BE2C (cell line): ENCODE results near the gene CD9.

Experiments
- DNase-seq: peaks from one replicate; pipeline ENCODE4 v3.0.0-alpha.2; 2020
- H3K27me3 ChIP-seq: fragments of 250-450 bp; sonication (Bioruptor Pico); 2 replicates; pipeline ENCODE4 v1.5.1; 2020; ENCODE audit warnings: mild to moderate bottlenecking
- H3K36me3 ChIP-seq: fragments of 250-450 bp; sonication (Bioruptor Pico); 2 replicates; pipeline ENCODE4 v1.5.1; 2020; ENCODE audit warnings: mild to moderate bottlenecking
- H3K4me1 ChIP-seq: fragments of 250-450 bp; sonication (Bioruptor Pico); 2 replicates; pipeline ENCODE4 v1.5.1; 2020
- H3K4me3 ChIP-seq: 2 replicates; pipeline ENCODE4 v1.5.1; 2011; ENCODE audit warnings: low read depth, low read length
- H3K9me3 ChIP-seq: fragments of 250-450 bp; sonication (Bioruptor Pico); 2 replicates; pipeline ENCODE4 v1.5.1; 2020
- TF ChIP-seq, protein P1 (sequence below): IDR thresholded peaks from 2 replicates; pipeline ENCODE4 v1.5.1; 2012; ENCODE audit warnings: mild to moderate bottlenecking, low read depth, low read length

CD9 gene

DNA sequence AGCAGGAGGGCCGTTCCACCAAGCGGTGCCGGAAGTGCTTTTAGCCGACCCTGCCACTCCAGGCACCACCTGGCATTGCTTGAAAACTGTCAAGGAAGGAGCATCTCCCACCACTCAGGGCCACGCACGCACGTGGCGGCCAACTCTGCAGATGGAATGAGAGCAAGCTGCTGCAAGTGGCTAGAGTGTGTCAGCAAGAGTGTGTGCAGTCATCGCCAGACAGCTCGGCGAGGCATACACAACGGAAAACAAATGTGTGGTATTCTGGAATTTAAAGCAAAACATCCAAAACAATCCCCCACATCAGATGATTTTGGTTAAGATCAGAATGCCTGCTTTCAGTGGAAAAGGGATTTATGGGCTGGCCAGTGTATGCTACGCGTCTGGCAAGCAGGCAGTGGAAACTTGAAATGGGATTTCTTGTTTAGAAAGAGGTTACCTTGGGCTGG, 11.2 kb downstream of the CD9 start:
- Histone ChIP-seq H3K9me3 (no peaks in the 10 kb centered on the region), H3K4me3 (no peak overlapping the region), H3K36me3 (no peaks in the 10 kb centered on the region; the same call in 1 of the 2 replicates), H3K4me1 (peaks cover 6% of the 10 kb centered on the region; the same call in 1 of the 2 replicates), H3K27me3 (no peaks in the 10 kb centered on the region)
- TF ChIP-seq, protein P1, sequence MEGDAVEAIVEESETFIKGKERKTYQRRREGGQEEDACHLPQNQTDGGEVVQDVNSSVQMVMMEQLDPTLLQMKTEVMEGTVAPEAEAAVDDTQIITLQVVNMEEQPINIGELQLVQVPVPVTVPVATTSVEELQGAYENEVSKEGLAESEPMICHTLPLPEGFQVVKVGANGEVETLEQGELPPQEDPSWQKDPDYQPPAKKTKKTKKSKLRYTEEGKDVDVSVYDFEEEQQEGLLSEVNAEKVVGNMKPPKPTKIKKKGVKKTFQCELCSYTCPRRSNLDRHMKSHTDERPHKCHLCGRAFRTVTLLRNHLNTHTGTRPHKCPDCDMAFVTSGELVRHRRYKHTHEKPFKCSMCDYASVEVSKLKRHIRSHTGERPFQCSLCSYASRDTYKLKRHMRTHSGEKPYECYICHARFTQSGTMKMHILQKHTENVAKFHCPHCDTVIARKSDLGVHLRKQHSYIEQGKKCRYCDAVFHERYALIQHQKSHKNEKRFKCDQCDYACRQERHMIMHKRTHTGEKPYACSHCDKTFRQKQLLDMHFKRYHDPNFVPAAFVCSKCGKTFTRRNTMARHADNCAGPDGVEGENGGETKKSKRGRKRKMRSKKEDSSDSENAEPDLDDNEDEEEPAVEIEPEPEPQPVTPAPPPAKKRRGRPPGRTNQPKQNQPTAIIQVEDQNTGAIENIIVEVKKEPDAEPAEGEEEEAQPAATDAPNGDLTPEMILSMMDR, result no peak
- no peak for DNase-seq

DNA sequence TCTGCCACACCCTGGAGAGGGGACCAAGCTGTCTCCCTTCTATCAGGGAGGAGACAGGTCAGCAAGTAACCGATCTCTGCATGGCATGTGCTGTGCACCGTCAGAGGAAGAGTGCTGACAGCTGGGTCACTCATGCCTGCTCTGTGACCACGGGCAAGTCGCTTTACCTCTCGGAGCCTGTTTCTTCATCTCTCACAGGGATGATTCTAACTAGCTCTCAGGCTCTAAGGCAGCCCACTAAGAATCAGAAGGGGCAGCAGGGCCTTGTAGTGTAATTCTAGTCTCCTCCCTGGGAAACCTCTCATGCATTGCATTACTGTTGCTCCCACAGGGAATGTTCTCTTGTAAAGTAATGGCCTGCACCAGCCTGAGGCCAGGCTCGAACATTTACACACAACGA, 11.9 kb downstream of the CD9 start:
- Histone ChIP-seq H3K9me3 (no peaks in the 10 kb centered on the region), H3K27me3 (no peaks in the 10 kb centered on the region), H3K36me3 (no peaks in the 10 kb centered on the region; the same call in 1 of the 2 replicates), H3K4me1 (peaks cover 6% of the 10 kb centered on the region; the same call in 1 of the 2 replicates), H3K4me3 (no peak overlapping the region)
- TF ChIP-seq, protein P1, result no peak
- no peak for DNase-seq

DNA sequence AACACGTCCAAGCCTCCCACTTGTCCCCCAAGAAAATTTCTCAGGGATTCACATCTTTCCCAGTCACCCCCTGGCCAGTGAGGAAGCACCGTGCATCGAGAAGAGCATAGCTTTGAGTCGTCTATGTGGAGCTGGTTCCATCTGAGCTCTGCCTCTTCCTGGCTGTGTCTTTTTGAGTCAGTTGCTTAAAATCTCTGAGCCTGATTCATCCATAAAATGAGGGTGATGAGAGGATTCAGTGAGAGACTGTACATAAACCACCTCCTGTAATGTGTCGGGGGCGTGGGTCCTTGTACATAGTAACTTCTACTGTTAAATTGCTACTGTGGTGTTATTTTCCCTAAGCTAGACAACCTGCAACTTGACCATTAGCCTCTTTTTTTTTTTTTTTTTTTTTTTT, 13.8 kb downstream of the CD9 start:
- Histone ChIP-seq H3K4me3 (no peak overlapping the region), H3K4me1 (peaks cover 6% of the 10 kb centered on the region; the same call in 1 of the 2 replicates), H3K9me3 (no peaks in the 10 kb centered on the region), H3K36me3 (no peaks in the 10 kb centered on the region), H3K27me3 (no peaks in the 10 kb centered on the region)
- no peak for DNase-seq
- TF ChIP-seq, protein P1, result no peak

DNA sequence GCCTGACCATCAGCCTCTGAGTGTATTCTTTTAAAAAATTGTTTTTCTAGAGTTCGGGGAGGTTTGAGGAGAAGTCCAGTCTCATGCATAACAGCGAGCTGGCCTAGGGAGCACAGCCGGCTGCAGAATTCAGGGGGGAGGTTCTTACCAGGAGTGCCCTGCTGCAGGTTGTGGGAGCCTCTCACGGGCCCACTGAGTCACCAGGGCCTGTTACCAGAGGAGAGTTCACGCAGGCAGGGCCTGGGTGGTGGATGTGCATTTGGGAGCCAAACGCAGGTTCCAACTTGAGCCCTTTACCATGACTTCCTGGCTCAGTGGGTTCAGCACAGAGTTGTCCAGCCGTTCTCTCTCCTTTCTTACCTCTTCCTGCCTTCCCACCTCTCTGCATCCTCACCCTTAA, 14.4 kb downstream of the CD9 start:
- DNase-seq, result no peak
- Histone ChIP-seq H3K36me3 (no peaks in the 10 kb centered on the region), H3K27me3 (no peaks in the 10 kb centered on the region), H3K4me1 (peaks cover 6% of the 10 kb centered on the region; the same call in 1 of the 2 replicates), H3K9me3 (no peaks in the 10 kb centered on the region), H3K4me3 (no peak overlapping the region)
- TF ChIP-seq, protein P1, result no peak

DNA sequence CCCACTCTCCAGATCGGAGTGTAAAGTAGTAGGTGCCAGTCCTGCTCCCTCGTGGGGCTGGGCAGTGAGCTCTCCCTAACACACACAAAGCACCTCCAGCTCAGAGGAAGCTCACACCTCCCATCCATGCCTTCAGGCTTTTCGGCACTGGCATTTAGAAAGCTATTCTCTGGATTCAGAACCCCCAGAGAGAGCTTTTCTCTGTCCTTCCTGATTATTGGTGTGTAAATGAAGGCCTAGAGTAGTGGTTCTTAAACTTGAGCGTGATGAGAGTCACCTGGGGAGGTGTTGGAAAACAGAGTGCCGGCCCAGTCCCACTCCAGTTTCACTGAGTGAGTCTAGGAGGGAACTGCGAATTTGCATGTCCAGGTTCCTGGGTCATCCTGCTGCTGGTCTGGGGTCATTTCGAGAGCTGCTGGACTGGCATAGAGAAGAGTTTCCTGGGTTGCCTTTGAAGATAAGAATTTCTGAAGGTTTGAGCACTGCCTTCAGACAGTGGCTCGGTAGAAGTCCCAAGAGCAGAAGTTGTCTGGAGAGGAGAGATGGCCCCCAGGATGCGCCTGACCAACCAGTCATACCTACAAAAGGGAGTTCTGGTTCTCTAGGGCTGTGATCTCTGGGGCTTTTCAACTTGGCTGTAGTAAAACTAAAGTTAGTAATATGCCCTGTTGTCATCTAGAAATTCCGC, 15.1 kb downstream of the CD9 start:
- TF ChIP-seq, protein P1, result no peak

DNA sequence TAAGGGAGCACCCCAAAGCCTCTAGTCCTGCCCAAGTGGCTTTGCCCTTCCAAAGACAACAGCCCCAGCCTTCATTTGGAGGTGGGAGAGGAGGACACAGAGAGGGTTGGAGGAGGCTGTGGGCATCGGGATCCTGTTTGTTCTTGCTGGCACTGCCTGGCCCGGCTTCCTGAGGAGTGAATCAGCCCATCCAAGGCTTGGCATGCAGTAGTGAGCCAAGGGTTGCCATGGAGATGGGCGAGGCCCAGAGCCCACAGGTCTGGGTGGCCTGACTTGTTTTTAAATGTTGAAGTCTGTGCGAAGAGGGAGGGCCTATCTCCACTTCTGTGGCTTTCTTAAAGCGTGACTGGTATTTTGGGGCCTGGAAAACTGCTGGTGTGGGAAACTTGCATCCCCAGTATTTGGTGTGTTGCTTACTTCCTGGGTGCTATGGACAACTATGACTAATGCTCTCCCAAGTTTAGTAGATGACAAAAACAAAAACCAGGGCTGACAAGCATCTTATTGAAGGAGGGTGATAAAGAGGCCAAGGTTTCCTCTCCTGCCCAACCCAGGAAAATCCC, 15.8 kb downstream of the CD9 start:
- H3K36me3 ChIP-seq, result no peaks in the 10 kb centered on the region; the same call in 1 of the 2 replicates
- H3K9me3 ChIP-seq, result no peaks in the 10 kb centered on the region
- TF ChIP-seq, protein P1, result no peak
- H3K27me3 ChIP-seq, result no peaks in the 10 kb centered on the region
- no peak for DNase-seq
- H3K4me1 ChIP-seq, result peaks cover 6% of the 10 kb centered on the region; the same call in 1 of the 2 replicates
- H3K4me3 ChIP-seq, result no peak overlapping the region

More for the DNA sequence above, 15.1 kb downstream of the CD9 start:
- Histone ChIP-seq H3K9me3 (no peaks in the 10 kb centered on the region), H3K4me1 (peaks cover 6% of the 10 kb centered on the region; the same call in 1 of the 2 replicates), H3K4me3 (no peak overlapping the region), H3K36me3 (no peaks in the 10 kb centered on the region; the same call in 1 of the 2 replicates), H3K27me3 (no peaks in the 10 kb centered on the region)
- no peak for DNase-seq
